ENCODE measurements around the gene DOK7. TPM values are rescaled to one million over a fixed set of nuclear protein-coding genes. Genes with fewer than 3 reads are reported as not detected.

Gene DOK7
- total and polyA plus RNA-seq, 2 donors (not counting 1 experiment from before 2014, with no cell fraction given), result 0.17 TPM; not detected in 1

DNA sequence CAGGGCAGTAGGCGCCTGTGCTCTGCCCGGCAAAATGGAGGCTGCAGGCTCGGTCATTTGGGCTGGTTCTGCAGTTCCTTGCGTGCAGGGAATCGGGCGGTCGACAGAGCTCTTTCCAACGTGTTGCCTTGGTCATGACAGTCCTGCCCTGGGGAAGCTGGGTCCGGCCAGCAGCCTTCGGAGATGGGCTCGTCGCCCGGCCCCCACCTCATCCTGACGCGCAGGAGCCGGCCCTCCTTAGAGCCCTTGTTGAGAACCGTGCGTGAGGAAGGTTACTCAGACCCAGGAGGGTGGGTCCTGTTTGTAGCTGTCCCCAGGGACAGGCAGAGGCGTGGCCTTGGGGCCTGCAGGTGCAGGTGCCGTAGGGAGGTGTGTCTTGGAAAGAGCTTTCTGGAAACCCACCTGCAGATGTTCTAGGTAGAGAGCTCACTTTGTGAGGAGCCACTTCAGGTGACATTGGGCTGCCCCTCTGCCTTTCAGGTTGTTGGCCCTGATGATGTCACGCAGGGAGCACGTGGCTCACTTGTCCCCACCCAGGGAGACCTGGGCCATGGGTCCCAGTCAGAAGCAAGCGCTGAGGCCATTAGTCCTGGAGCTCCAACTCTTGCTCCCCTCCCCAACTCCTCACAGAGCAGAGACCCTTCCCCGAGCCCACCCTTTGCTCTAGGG, 36.5 kb upstream of the DOK7 start:
- Histone ChIP-seq H3K27ac (ENCODE audit: insufficient read depth, low read length) (no peak overlapping the region), H3K9ac (ENCODE audit: insufficient read depth, low read length) (no peak overlapping the region), H4K20me1 (ENCODE audit: control insufficient read depth, extremely low read depth, insufficient read depth, low read length) (no peaks in the 10 kb centered on the region), H3K4me3 (replicated peaks in 1 of 4; ENCODE audit: control extremely low read depth in 1 of 4, insufficient read depth in 1 of 4, low read depth in 3 of 4, low read length in 4 of 4) (no peak overlapping the region), H3K79me2 (ENCODE audit: control insufficient read depth, insufficient read depth, low read length) (no peaks in the 10 kb centered on the region), H3K9me3 (ENCODE audit: control insufficient read depth, insufficient read depth, low read depth, low read length) (no peaks in the 10 kb centered on the region), H3K4me2 (ENCODE audit: extremely low read depth, insufficient read depth, low read length) (no peak overlapping the region), H3K4me1 (ENCODE audit: control insufficient read depth, extremely low read depth, insufficient read depth, low read length) (no peaks in the 10 kb centered on the region), H3K27me3 (ENCODE audit: control insufficient read depth, insufficient read depth, low read length) (no peaks in the 10 kb centered on the region), H2AFZ (ENCODE audit: low read length) (no peak overlapping the region), H3K36me3 (ENCODE audit: control insufficient read depth, insufficient read depth, low read length) (no peaks in the 10 kb centered on the region)
- TF ChIP-seq CTCF (conservative IDR thresholded peaks at IDR 0.05 in 1 of 2, IDR thresholded peaks at IDR 0.05 in 1 of 2; ENCODE audit: low read depth in 1 of 2, low read length in 2 of 2), result no peak
- TF ChIP-seq EZH2 (IDR thresholded peaks at IDR 0.05; ENCODE audit: low read length, missing control alignments), result no peak
- no peak for DNase-seq (ENCODE audit: low read depth in 2 of 2)

DNA sequence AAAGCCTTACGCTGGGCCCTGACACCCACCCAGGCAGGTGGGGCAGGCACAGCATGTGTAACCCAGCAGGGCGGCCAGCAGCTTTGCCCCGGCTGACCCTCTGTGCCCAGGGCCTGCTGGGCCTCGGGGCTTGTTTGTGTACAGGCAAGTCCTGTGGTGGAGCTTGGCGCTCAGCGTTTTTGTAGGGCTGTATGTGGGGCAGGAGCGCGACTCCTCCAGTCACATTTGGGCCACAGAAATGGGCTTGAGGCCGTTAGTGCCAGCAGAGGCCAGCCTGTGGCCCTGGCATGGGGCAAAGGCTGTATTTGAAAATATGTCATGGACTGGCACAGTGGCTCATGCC, 36.0 kb upstream of the DOK7 start:
- no peak for DNase-seq (ENCODE audit: low read depth in 2 of 2)
- H3K27me3 ChIP-seq (ENCODE audit: control insufficient read depth, insufficient read depth, low read length), result no peaks in the 10 kb centered on the region

More for the DNA sequence above, 36.0 kb upstream of the DOK7 start:
- Histone ChIP-seq H3K4me2 (ENCODE audit: extremely low read depth, insufficient read depth, low read length) (no peak overlapping the region), H3K4me3 (replicated peaks in 1 of 4; ENCODE audit: control extremely low read depth in 1 of 4, insufficient read depth in 1 of 4, low read depth in 3 of 4, low read length in 4 of 4) (no peak overlapping the region), H3K27ac (ENCODE audit: insufficient read depth, low read length) (no peak overlapping the region), H4K20me1 (ENCODE audit: control insufficient read depth, extremely low read depth, insufficient read depth, low read length) (no peaks in the 10 kb centered on the region), H3K79me2 (ENCODE audit: control insufficient read depth, insufficient read depth, low read length) (no peaks in the 10 kb centered on the region), H2AFZ (ENCODE audit: low read length) (no peak overlapping the region), H3K4me1 (ENCODE audit: control insufficient read depth, extremely low read depth, insufficient read depth, low read length) (no peaks in the 10 kb centered on the region), H3K36me3 (ENCODE audit: control insufficient read depth, insufficient read depth, low read length) (no peaks in the 10 kb centered on the region), H3K9ac (ENCODE audit: insufficient read depth, low read length) (no peak overlapping the region), H3K9me3 (ENCODE audit: control insufficient read depth, insufficient read depth, low read depth, low read length) (no peaks in the 10 kb centered on the region)
- TF ChIP-seq CTCF (conservative IDR thresholded peaks at IDR 0.05 in 1 of 2, IDR thresholded peaks at IDR 0.05 in 1 of 2; ENCODE audit: low read depth in 1 of 2, low read length in 2 of 2), result no peak
- TF ChIP-seq EZH2 (IDR thresholded peaks at IDR 0.05; ENCODE audit: low read length, missing control alignments), result no peak

Data from fibroblast of lung (primary cell).